Activated CD8-positive, alpha-beta memory T cell treated with anti-CD3 and anti-CD28 coated beads, Interleukin-2, amount 10 ng/mL, durations not matched to agents 7 days and 5 days (primary cell): ENCODE results near the gene LOC101059915. TPM values are rescaled to one million over a fixed set of nuclear protein-coding genes. Genes with fewer than 3 reads are reported as not detected.
"Not testable (repeated sequence)": the region's sequence is repeated elsewhere in the genome, so short reads cannot be mapped to it uniquely, and the experiment has no call there.

Source experiments
- ATAC-seq: fragments of 150-1000 bp; cut with Tn5 transposase; one replicate; pipeline ENCODE4 v1.10.0; 2021; ENCODE audit warnings: moderate library complexity
- CTCF ChIA-PET: fragments of 350-600 bp; sonication (Branson Sonifier 250); formaldehyde crosslinking; loops from one replicate; lab custom pipeline; 2021; ENCODE audit warnings: antibody characterized with exemption; lab: Charles Lee
- DNase-seq: peaks from one replicate; pipeline ENCODE4 v3.0.0-alpha.2; 2020
- H3K27ac Mint-ChIP-seq: one replicate; pipeline ENCODE4 v1.8.0; 2021; ENCODE audit warnings: mild to moderate bottlenecking, mixed read lengths
- H3K27me3 Mint-ChIP-seq: one replicate; pipeline ENCODE4 v1.8.0; 2021; ENCODE audit warnings: mixed read lengths
- H3K36me3 Mint-ChIP-seq: one replicate; pipeline ENCODE4 v1.8.0; 2021; ENCODE audit warnings: mild to moderate bottlenecking, mixed read lengths
- H3K4me1 Mint-ChIP-seq: one replicate; pipeline ENCODE4 v1.8.0; 2021; ENCODE audit warnings: mixed read lengths
- H3K4me3 Mint-ChIP-seq: one replicate; pipeline ENCODE4 v1.8.0; 2021; ENCODE audit warnings: mild to moderate bottlenecking, moderate library complexity, mixed read lengths
- H3K9me3 Mint-ChIP-seq: one replicate; pipeline ENCODE4 v1.8.0; 2022; ENCODE audit warnings: low read depth, mixed read lengths
- total RNA-seq, 2 experiments: library from RNA; stranded (reverse); gene quantifications; one replicate each; pipeline ENCODE4 v1.2.3, GENCODE V29; 2021

The LOC101059915 gene

DNA sequence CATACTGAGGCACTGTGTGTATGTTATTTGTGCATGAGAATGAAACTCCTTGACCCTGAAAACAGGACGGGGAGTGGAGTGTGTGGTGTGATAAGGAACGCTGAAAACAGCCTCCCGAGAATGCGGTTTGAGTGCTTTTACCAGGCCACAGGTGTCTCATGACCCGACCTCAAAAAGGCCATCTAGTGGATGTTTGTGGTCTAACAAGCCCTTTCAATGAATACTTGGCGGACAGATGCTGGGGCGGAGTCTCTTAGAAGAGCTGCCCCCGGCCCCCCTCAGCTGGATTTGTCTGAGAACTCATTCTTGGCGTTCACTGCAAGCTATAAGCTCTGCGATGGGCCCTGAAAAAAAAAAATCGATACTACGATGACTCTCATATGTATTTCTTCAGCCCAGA lies 35.5 kb downstream of the LOC101059915 start:
- H3K9me3 Mint-ChIP-seq, H3K27me3 Mint-ChIP-seq, DNase-seq, H3K4me1 Mint-ChIP-seq, ATAC-seq, H3K4me3 Mint-ChIP-seq, CTCF ChIA-PET, H3K36me3 Mint-ChIP-seq, H3K27ac Mint-ChIP-seq: not testable (repeated sequence)

DNA sequence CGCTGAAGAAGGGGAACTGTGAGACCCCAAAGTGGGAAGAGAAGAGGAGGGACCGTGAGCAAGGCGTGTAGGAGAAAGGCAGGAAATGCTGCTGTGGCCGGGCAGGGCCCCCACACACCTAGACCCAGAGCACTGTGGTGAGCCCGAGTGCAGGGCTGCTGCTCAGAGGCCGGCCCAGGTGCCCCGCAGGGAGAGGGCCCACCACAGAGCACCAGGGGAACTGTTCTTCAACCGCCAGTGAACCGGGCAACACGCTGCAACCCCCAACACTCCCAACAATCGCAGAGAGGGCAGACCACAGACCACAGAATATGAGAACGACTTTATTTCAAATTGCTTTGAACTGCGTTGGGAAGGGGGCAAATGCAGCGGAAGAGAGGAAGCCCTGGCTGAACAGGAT lies 46.7 kb downstream of the LOC101059915 start:
- DNase-seq, H3K4me3 Mint-ChIP-seq, H3K36me3 Mint-ChIP-seq, H3K27ac Mint-ChIP-seq, H3K27me3 Mint-ChIP-seq, H3K9me3 Mint-ChIP-seq, CTCF ChIA-PET, H3K4me1 Mint-ChIP-seq, ATAC-seq: not testable (repeated sequence)

DNA sequence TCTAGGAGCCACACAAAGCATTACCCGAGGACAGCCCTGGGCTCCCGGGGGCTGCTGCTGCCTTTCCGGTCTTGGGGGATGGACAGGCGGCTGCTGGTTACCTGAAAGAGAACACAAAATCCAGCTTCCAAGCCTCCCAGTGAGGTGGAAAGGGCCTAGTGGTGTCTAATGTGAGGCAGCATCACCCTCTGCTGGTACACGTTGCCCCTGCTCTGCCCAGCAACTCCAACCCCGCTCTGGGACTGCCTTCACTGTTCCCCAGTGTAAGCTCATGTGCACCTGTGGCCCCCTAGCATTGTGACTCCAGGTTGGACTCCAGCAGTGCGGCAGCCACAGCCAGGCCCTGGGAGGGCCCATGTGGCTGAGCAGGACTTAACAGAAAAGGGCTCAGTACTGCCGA lies 48.2 kb downstream of the LOC101059915 start:
- H3K27ac Mint-ChIP-seq, CTCF ChIA-PET, H3K36me3 Mint-ChIP-seq, H3K4me3 Mint-ChIP-seq, H3K27me3 Mint-ChIP-seq, DNase-seq, ATAC-seq, H3K9me3 Mint-ChIP-seq, H3K4me1 Mint-ChIP-seq: not testable (repeated sequence)

DNA sequence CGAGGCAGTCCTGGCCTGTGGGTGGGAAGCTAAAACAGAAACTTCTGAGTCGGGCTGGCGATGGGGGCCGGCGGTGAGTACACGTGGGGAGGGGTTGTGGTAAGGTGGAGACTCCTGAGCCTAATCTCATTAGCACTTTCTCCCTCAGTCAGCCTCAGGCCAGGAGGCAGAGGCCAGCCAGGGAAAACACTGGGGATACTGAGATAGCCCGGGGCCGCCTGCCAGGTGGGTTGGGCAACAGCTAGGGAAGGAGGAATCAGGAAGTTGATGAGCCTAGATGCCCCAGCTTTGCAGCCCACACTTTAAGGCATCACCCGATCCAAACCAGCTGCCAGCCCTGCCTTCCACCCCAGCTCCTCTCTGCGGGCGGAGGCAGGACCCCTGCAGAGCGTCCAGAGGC lies 49.0 kb downstream of the LOC101059915 start:
- ATAC-seq, H3K4me1 Mint-ChIP-seq, H3K36me3 Mint-ChIP-seq, CTCF ChIA-PET, H3K27me3 Mint-ChIP-seq, DNase-seq, H3K9me3 Mint-ChIP-seq, H3K4me3 Mint-ChIP-seq, H3K27ac Mint-ChIP-seq: not testable (repeated sequence)

DNA sequence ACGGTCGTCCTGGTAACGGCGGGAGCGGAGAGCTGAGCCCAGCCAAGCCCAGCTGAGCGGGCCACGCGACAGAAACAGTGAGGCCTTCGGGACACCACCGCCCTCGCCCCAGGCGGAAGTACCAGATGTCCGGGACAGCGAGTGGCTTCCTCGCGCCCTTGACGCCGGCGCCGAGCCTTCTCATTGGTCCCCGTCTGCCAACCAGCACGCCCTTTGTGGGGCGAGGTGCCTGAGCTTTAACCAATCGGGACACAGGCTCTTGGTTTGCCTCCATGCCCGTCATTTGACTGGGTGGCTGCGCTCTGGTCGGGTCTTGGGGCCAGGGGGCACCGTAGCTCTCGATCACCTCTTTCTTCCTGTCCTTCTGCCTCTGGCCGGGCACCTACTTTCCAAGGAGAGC lies 50.8 kb downstream of the LOC101059915 start, which contains the start of gene CXorf49:
TSS of gene CXorf49 (minus strand) at position 101 of the 400 bp plus-strand sequence. CDS start 134 bp downstream, outside the sequence.
- H3K27ac Mint-ChIP-seq, H3K4me3 Mint-ChIP-seq, ATAC-seq, H3K9me3 Mint-ChIP-seq, H3K4me1 Mint-ChIP-seq, H3K27me3 Mint-ChIP-seq, DNase-seq, H3K36me3 Mint-ChIP-seq, CTCF ChIA-PET: not testable (repeated sequence)

DNA sequence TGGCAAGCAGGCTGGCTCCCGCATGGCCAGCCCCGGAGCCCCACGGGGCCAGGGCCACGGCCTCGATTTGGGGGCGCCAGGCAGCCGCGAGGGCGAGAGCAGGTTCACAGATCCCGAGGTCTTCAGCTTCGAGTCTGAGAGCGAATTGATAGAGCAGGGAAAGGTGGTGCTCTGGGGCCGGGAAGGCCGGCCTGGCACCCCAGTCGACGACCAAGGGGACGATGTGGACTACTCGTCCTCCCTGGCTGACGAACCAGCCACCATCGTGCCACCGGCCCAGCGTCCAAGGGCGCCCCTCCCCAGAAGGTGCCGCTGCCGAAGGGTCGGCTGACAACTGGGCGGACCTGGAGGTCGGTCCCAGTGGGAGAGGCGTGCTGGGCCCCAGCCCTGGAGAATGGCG lies 51.8 kb downstream of the LOC101059915 start:
- H3K27ac Mint-ChIP-seq, H3K9me3 Mint-ChIP-seq, ATAC-seq, H3K36me3 Mint-ChIP-seq, H3K27me3 Mint-ChIP-seq, DNase-seq, H3K4me1 Mint-ChIP-seq, CTCF ChIA-PET, H3K4me3 Mint-ChIP-seq: not testable (repeated sequence)

DNA sequence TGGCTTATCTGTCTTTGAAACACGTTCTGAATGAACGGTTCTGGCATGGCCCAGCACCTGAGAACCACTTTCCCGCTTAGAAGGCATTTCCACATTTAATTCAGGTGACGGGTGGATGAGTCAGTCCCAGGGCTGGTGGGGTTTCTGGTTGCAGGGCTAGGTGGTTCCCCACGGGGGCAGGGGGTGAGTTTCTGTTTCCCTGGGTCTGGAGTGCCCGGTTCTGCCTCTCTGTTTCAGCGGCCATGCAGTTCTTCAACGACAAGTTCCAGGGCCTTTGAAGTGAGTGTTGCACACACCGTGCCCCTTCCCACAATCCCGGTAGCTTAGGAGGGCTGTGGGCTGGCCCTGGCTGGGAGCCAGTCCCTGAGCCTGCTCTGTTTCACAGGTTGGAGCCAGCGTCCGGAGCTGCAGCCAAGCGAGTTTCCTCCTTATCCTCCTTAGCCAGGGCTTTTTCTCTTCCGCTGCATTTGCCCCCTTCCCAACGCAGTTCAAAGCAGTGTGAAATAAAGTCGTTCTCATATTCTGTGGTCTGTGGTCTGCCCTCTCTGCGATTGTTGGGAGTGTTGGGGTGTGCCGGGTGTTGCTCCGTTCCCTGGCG lies 53.0 kb downstream of the LOC101059915 start:
- H3K27me3 Mint-ChIP-seq, H3K36me3 Mint-ChIP-seq, H3K9me3 Mint-ChIP-seq, H3K4me3 Mint-ChIP-seq, CTCF ChIA-PET, H3K4me1 Mint-ChIP-seq, ATAC-seq, DNase-seq, H3K27ac Mint-ChIP-seq: not testable (repeated sequence)

Other genes starting within 250 kb of the LOC101059915 start
- 100 to 1,000 TPM; 365 to 381 TPM for gene OGT, start 134.4 kb upstream of the LOC101059915 start, total RNA-seq
- 1 to 10 TPM; 4.3 to 6.7 TPM for gene GCNA, start 89.1 kb upstream of the LOC101059915 start, total RNA-seq
- gene CXCR3, start 49.0 kb upstream of the LOC101059915 start, total RNA-seq = 100 to 1,000 TPM in 1 of 2 experiments, 10 to 100 TPM in 1; 97.4 to 119 TPM
- not detected for gene CXorf49, start 50.7 kb downstream of the LOC101059915 start, total RNA-seq
- not detected for gene CXorf49B, start 95.8 kb downstream of the LOC101059915 start, total RNA-seq
- gene NHSL2, start 243.3 kb downstream of the LOC101059915 start, total RNA-seq = 1 to 10 TPM in 1 of 2 experiments, under 1 TPM in 1; 0.45 to 2.2 TPM